Upper lobe of left lung (tissue), 4 donors: Measurements from ENCODE around the gene PLPP1.

Experiments used
- CTCF ChIP-seq, 6 experiments: fragments of 450-650 bp in 4 of 6; fragments of 200-600 bp in 2 of 6; sonication (generic) in 2 of 6; IDR thresholded peaks; one replicate each; pipeline ENCODE4 v1.5.1; 2016 to 2019; ENCODE audit warnings: antibody characterized with exemption in 6 of 6
- EP300 ChIP-seq, 4 donors: sonication (generic); formaldehyde crosslinking; IDR thresholded peaks; one replicate each; pipeline ENCODE4 v1.5.1; 2017; ENCODE audit warnings: antibody characterized with exemption in 4 of 4, control low read depth in 2 of 4
- POLR2A ChIP-seq, 4 donors: fragments of 450-650 bp; IDR thresholded peaks; one replicate each; pipeline ENCODE4 v1.5.1; 2016 to 2017; ENCODE audit warnings: antibody characterized with exemption in 4 of 4, mild to moderate bottlenecking in 2 of 4
- POLR2AphosphoS5 ChIP-seq, 2 donors: sonication (generic); formaldehyde crosslinking; IDR thresholded peaks; one replicate each; pipeline ENCODE4 v1.5.1; 2017; ENCODE audit warnings: antibody characterized with exemption in 2 of 2

- TF ChIP-seq CTCF (IDR thresholded peaks at IDR 0.05), result no peak
- no peak for TF ChIP-seq POLR2AphosphoS5 (IDR thresholded peaks at IDR 0.05)
- no peak for TF ChIP-seq POLR2A (IDR thresholded peaks at IDR 0.05)
- no peak for TF ChIP-seq EP300 (IDR thresholded peaks at IDR 0.05)
Observed at GRCh38 chr5:55530669-55531068, 4.1 kb downstream of the PLPP1 start.
